Lung (tissue), 12 donors: Measurements from ENCODE around the gene RNF220. TPM values are rescaled to one million over a fixed set of nuclear protein-coding genes. Genes with fewer than 3 reads are reported as not detected.

Experiments
- ATAC-seq: fragments of 200-7000 bp; cut with Tn5 transposase; one replicate; pipeline ENCODE4 v1.9.1; 2020; ENCODE audit warnings: moderate number of reproducible peaks; ENCODE audit not compliant: insufficient read depth, low FRiP score
- DNase-seq, 3 donors: peaks; one replicate each; pipeline ENCODE4 v3.0.0-alpha.2; 2013 to 2017
- H3K27ac ChIP-seq, 2 donors: one replicate each; pipeline ENCODE4 v1.5.1; 2013; ENCODE audit warnings: mild to moderate bottlenecking in 2 of 2, moderate library complexity in 2 of 2, control low read depth in 1 of 2, inconsistent platforms in 1 of 2, low read depth in 1 of 2, low read length in 1 of 2
- H3K27me3 ChIP-seq, 3 donors: one replicate each; pipeline ENCODE4 v1.5.1; 2013; ENCODE audit warnings: low read length in 2 of 3; ENCODE audit not compliant: control insufficient read depth in 3 of 3, insufficient read depth in 3 of 3
- H3K36me3 ChIP-seq, 4 donors: one replicate each; pipeline ENCODE4 v1.5.1; 2013; ENCODE audit warnings: low read length in 4 of 4, mild to moderate bottlenecking in 1 of 4, moderate library complexity in 1 of 4; ENCODE audit not compliant: control insufficient read depth in 4 of 4, insufficient read depth in 4 of 4
- H3K4me1 ChIP-seq, 5 donors: one replicate each; pipeline ENCODE4 v1.5.1; 2013; ENCODE audit warnings: low read length in 5 of 5, mild to moderate bottlenecking in 2 of 5, moderate library complexity in 1 of 5; ENCODE audit not compliant: control insufficient read depth in 5 of 5, insufficient read depth in 5 of 5
- H3K4me3 ChIP-seq: one replicate; pipeline ENCODE4 v1.5.1; 2013; ENCODE audit warnings: mild to moderate bottlenecking, control low read depth, moderate library complexity
- H3K9ac ChIP-seq, 2 donors: one replicate each; pipeline ENCODE4 v1.5.1; 2013; ENCODE audit warnings: low read length in 2 of 2, control low read depth in 1 of 2; ENCODE audit not compliant: insufficient read depth in 1 of 2
- H3K9me3 ChIP-seq, 4 donors: one replicate each; pipeline ENCODE4 v1.5.1; 2013; ENCODE audit warnings: low read length in 3 of 4, mild to moderate bottlenecking in 1 of 4, moderate library complexity in 1 of 4; ENCODE audit not compliant: control insufficient read depth in 4 of 4, insufficient read depth in 3 of 4
- WGBS, 2 donors: extraction: QIAGEN DNeasy Blood & Tissue Kit; methylation state at CpG; one replicate each; pipeline ENCODE4 v1.1.7; 2013; 5-methylcytosine and 5-hydroxymethylcytosine counted together
- polyA plus RNA-seq, 2 donors: library from polyadenylated mRNA; stranded (reverse); fragments of 200-250 nt; gene quantifications; one replicate each; pipeline ENCODE4 v1.2.1, GENCODE V29; 2013
- total RNA-seq, 2 donors: library from RNA; depleted of rRNA in 1 of 2; stranded (reverse); fragments of >200 nt in 1 of 2; gene quantifications; one replicate each; pipeline ENCODE4 v1.2.1, GENCODE V29; 2014 to 2021
- TF ChIP-seq, protein P1 (sequence below): IDR thresholded peaks from 2 replicates; pipeline ENCODE4 v1.5.1; 2012; ENCODE audit warnings: mild to moderate bottlenecking; ENCODE audit errors: control extremely low read depth, extremely low read depth
- donor health status: control.
- donor health status: control.
- donor health status: Bipolar disorder and iron deficiency.
- donor health status: healthy.
- donor health status: DM: yes; HTN: yes; CAD: no.

Gene RNF220
- total and polyA plus RNA-seq, 4 donors: 44.9 to 75.8 (median 69.5) TPM

GRCh38 chr1:44678120-44678519, 273.1 kb downstream of the RNF220 start:
- Histone ChIP-seq H3K4me1 (peaks cover 4 to 14% (median 9%) of the 10 kb centered on the region in 5 donors), H3K27ac (no peak overlapping the region), H3K9me3 (no peaks in the 10 kb centered on the region), H3K4me3 (no peak overlapping the region), H3K27me3 (no peaks in the 10 kb centered on the region), H3K9ac (no peak overlapping the region), H3K36me3 (peaks cover 0 to 4% (median 0%) of the 10 kb centered on the region in 4 donors)
- DNase-seq (no peak), ATAC-seq (no peak)
- TF ChIP-seq, protein P1, sequence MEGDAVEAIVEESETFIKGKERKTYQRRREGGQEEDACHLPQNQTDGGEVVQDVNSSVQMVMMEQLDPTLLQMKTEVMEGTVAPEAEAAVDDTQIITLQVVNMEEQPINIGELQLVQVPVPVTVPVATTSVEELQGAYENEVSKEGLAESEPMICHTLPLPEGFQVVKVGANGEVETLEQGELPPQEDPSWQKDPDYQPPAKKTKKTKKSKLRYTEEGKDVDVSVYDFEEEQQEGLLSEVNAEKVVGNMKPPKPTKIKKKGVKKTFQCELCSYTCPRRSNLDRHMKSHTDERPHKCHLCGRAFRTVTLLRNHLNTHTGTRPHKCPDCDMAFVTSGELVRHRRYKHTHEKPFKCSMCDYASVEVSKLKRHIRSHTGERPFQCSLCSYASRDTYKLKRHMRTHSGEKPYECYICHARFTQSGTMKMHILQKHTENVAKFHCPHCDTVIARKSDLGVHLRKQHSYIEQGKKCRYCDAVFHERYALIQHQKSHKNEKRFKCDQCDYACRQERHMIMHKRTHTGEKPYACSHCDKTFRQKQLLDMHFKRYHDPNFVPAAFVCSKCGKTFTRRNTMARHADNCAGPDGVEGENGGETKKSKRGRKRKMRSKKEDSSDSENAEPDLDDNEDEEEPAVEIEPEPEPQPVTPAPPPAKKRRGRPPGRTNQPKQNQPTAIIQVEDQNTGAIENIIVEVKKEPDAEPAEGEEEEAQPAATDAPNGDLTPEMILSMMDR: no peak
- WGBS, 2 donors: 82 to 84% methylated on average over 2 of the region's 2 CpGs

DNA sequence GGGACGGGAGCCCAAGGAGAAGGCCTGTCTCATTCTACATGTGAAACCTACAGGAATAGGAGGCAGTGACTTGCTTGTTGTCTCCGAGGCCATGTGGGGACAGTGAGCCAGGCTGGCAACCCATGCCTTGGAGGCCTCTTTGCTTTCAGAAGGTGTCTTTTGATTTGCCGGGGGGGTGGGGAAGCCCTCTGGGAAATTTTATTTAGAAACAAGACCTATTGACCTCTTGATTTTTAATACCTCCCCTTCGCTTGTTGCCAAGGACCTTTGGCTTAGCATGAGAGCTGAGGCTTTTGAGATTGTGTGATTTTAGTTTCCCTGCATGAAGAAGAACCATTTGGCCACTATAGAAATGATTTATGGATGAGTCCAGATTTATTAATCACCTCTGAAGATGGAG, 273.6 kb downstream of the RNF220 start:
- Histone ChIP-seq H3K27ac (no peak overlapping the region), H3K27me3 (no peaks in the 10 kb centered on the region), H3K9ac (no peak overlapping the region), H3K9me3 (no peaks in the 10 kb centered on the region), H3K36me3 (peaks cover 0 to 4% (median 0%) of the 10 kb centered on the region in 4 donors), H3K4me3 (no peak overlapping the region), H3K4me1 (peaks cover 0 to 9% (median 5%) of the 10 kb centered on the region in 5 donors)
- ATAC-seq (no peak), DNase-seq (no peak)
- TF ChIP-seq, protein P1: no peak
- WGBS, 2 donors: 77 to 82% methylated on average over 4 of the region's 4 CpGs

DNA sequence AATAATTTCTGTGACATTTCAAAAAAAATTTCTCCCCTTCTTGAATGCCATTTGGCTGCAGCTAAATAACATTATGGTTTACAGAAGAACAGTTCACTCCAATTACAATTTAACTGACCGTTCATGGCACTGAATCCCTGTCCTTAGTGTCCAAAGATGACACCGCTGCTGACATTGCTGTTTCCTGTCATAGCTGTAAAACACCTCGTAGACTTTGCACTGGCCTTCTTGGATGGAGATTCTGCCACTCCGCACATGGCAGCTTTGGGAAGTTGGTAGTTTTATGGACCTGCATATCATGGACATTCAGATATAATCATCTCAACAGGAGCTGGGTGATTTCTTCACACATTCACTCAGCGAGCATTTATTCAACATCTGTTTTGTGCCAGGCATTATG, 274.4 kb downstream of the RNF220 start:
- TF ChIP-seq, protein P1: no peak
- WGBS, 2 donors: 92 to 94% methylated on average over 5 of the region's 5 CpGs
- peaks cover 0 to 8% (median 5%) of the 10 kb centered on the region in 5 donors for H3K4me1 ChIP-seq
- no peak overlapping the region for H3K27ac ChIP-seq
- H3K9ac ChIP-seq: no peak overlapping the region
- H3K36me3 ChIP-seq: peaks cover 0 to 4% (median 0%) of the 10 kb centered on the region in 4 donors
- no peaks in the 10 kb centered on the region for H3K27me3 ChIP-seq
- no peaks in the 10 kb centered on the region for H3K9me3 ChIP-seq
- ATAC-seq (no peak), DNase-seq (no peak)
- no peak overlapping the region for H3K4me3 ChIP-seq
